Activated CD4-positive, alpha-beta T cell treated with anti-CD3 and anti-CD28 coated beads for 1 hour (primary cell): ENCODE measurements around the gene RNF212.

Experiments
- DNase-seq: peaks from one replicate; pipeline ENCODE4 v3.0.0-alpha.2; 2020

Gene RNF212

DNA sequence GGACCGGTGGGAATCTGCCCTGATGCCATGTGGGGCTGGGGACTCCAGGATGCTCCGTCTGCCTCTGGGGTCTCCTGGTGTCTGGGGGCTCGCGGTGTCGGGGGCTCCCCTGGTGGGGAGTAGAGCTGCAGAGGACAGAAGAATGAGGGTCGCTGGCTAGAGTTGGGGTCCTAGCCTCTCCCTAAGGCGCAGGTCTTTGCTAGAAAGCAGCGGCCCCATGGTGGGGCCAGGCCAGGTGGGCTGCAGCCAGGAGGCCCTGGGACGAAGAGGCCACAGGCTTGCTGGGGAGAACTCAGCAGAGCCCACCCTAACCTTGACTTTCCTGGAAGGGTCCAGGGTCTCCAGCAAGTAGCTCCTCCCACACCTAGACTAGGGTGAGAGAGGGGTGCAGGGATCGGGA is 80.5 kb downstream of the RNF212 start:
- no peak for DNase-seq

DNA sequence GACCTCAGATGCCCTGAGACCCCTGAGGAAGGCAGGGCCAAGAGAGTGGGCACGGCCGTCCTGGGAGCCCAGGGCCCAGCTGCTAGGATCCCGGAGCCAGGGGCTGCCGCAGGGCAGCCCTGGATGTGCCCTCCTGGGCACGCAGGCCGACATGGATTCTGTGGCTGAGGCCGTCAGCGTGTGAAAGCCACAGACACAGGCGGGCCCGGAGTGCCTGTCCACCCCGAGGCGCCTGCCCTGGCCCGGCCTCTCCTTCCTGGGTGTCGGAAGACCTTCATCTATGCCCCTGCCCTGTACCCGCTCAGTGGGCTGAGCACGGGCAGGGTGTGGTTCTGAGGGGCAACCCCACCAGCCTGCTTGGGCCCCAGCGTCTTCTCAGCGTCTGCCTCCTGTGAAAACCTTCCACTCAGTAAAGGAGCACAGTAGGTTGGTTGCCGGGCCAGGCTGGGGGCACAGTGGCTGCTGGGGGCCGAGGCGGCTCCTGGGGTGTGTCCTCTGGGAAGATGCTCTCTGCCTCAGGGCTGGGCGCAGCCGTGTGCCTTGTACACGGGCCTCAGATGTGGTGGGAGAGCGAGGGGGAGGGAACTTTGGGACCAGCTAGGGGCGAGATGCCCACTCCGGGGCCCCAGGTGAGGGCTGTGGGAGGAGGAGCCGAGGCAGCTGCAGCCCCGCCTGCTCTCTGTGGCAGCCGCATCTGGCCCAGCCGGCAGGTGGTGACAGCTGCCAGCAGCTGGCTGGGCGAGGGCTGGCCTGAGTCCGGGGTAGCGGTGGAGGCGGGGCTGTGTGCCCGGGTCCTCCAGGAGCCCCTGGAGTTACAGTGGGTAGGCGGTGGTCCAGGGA is 81.2 kb downstream of the RNF212 start:
- DNase-seq: no peak

DNA sequence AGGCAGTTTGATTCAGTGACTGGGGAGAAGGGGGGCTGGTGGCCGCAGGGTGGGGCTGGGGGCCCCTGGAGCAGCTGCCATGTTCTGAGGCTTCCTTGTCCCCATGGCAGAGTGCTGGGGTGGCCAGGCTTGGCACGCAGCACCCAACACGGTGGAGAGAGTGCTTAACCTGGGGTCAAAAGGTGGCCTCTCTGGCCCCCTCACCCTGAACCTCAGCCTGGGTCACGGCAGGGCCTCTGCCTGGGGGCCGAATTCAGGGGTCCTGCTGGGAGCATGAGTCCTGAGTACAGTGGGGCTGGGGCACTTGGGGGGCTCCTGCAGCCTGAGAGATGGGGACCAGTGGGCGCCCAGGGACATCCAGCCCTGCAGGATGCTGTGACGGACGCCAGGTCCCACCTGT is 82.0 kb downstream of the RNF212 start:
- no peak for DNase-seq

DNA sequence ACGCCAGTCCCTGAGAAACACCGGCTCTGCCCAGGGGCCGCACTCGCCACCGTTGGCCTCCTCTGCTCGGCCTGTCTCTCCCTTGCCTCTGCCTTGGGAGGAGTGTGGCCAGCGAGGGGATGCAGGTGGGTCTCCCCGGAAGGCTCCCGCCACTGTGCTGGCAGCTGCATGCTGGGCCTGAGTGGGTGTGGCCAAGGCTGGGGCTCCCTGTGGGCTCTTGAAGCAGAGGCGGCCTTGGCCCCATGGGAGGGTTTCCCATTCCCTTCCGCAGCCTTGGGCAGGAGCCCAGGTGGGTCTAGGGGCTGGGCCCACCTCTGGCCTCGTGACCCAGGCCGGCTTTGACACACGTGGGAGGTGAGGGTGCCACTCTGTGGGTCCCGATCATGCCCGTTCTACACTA is 82.8 kb downstream of the RNF212 start:
- DNase-seq: no peak

DNA sequence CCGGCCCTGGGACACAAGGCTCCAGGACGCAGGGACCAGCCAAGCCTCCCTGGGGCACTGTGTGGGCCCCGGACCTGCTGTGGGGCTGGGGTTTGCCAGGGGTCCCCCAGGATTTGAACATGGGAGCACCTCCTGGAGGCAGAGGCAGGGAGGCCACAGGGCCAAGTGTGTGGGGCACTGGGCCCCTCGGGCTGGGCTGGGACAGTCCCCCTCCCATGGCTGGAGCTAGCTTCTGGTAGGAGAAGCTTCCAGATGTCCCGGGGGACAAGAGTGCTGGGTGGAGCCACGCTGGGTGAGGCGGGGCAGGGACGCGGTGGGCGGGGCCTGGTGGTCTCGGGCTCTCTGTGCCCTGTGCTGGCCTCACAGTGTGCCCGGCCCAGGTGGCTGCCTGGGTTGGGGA is 83.3 kb downstream of the RNF212 start:
- no peak for DNase-seq

DNA sequence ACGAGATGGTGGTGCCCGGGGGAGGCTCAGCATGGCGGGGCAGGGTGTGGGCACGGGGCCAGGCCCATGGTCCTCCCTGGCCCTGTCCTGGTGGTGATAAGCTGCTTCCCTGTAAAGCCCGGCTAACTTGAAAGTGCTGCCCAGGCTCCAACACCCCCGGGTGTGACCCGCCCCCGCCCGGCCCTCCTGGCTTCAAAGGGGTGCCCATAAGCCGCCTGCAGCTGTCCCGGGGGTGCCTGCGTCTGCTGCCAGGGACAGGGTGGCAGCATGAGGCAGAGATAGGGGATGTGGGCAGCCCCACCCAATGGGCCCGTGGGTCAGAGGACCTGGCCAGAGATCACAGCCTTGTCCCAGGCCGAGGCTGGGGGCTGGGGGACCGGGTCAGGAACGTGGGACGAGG is 83.8 kb downstream of the RNF212 start:
- DNase-seq: no peak

DNA sequence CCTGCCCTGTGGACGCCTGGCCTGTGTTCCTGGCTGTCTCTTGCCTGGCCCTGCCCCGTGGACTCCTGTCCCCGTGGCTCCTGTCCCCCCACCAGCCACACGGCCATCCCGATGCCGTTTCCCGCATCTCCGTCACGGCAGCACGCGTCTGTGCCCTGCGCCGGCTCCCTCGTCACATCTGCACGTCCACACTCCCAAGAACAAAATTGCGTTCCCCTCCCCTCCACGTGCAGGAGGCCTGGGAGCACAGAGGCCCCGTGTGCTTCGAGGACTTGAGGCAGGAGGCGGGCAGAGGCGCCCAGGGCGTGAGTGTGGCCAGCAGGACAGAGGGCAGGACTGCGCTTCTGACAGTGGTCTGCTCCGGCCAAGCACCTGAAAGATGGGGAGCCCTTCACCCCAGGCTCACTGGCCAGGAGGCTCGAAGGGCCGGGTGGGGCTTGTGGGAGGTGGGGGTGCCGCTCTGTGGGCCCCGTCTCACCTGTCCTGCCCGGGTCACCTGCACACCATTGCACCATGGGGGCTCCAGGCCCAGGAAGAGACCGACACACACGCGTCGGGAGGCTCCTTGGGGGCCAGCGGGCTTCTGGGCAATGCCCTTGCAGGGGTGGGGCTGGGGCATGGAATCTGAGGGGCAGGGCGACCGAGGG is 84.7 kb downstream of the RNF212 start:
- no peak for DNase-seq

DNA sequence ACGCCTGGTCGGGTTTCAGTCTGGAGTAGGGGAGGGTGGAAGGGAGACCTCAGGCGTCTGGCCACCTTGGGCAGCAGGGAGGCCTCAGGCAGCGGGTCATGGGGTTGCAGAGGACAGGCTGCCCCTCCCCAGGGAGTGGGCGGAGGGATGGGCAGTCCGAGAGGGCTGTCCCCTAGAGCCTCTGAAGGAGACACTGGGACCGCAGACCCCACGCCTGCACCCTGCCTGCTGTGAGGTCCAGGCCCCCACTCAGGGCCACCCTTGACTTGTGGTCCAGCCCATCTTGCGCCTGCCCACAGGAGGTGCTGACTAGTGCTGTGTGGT is 85.5 kb downstream of the RNF212 start:
- DNase-seq: no peak

DNA sequence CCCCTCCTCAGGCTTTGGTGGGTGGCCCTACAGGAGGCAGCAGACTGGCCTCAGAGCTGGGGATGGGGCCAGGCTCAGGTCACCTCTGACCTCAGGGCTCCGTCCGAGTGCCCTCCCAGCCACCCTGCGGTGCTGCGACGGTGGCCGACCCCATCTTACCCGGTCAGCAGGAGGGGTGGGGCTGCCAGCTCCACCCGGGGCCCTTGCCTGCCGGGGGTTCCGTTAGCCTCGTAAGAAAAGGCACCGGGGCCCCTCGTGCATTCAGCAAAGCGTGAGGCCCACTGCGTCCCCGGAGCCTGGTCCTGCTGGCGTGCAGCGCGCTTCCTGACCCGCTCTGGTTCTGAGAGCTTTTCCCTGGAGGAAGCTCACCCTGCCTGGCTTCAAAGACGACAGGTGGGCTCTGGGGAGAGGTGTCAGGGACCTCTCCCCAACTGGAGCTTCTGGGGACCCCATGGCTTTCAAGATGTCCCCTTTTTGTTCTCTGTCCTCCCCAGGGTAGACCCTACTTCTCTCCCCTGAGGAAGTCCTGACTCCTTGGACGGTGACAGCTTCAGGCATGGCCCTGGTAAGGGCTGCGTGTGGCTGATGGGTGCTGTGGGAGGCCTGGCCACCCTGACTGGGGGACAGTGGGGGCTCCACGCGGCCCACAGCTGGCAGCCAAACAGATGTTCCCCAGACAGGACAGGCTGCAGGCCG is 86.0 kb downstream of the RNF212 start:
- no peak for DNase-seq

DNA sequence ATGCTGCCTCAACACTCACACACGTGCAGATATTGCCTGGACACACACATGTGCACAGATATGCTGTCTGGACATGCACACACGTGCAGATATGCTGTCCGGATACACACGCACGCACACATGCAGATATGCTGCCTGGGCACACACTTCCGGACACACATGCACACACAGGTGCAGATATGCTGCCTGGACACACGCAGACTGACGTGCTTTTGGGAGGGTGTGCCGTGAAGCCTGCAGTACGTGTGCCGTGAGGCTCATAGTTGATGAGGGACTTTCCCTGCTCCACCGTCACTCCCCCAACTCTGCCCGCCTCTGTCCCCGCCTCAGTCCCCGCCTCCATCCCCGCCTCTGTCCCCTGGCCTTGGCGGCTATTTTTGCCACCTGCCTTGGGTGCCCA is 87.2 kb downstream of the RNF212 start:
- DNase-seq: no peak

DNA sequence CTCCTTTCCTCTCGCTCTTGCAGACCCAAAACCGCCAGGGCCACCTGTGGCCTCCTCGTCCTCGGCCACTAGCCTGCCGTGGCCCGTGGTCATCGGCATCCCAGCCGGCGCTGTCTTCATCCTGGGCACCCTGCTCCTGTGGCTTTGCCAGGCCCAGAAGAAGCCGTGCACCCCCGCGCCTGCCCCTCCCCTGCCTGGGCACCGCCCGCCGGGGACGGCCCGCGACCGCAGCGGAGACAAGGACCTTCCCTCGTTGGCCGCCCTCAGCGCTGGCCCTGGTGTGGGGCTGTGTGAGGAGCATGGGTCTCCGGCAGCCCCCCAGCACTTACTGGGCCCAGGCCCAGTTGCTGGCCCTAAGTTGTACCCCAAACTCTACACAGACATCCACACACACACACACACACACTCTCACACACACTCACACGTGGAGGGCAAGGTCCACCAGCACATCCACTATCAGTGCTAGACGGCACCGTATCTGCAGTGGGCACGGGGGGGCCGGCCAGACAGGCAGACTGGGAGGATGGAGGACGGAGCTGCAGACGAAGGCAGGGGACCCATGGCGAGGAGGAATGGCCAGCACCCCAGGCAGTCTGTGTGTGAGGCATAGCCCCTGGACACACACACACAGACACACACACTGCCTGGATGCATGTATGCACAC is 88.3 kb downstream of the RNF212 start:
- no peak for DNase-seq

DNA sequence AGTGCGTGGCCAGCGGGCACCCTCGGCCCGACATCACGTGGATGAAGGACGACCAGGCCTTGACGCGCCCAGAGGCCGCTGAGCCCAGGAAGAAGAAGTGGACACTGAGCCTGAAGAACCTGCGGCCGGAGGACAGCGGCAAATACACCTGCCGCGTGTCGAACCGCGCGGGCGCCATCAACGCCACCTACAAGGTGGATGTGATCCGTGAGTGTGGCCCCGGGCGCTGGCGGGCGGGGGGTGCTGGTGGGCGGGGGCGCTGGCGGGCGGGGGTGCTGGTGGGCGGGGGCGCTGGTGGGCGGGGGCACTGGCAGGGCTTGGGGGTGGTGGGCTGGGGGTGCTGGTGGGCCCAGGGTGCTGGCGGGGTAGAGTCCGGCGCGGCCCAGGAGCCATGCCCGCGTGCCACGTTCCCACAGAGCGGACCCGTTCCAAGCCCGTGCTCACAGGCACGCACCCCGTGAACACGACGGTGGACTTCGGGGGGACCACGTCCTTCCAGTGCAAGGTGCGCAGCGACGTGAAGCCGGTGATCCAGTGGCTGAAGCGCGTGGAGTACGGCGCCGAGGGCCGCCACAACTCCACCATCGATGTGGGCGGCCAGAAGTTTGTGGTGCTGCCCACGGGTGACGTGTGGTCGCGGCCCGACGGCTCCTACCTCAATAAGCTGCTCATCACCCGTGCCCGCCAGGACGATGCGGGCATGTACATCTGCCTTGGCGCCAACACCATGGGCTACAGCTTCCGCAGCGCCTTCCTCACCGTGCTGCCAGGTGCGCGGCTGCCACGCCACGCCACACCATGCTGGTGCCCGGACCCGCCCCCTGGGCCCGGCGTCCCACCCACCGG is 89.2 kb downstream of the RNF212 start:
- no peak for DNase-seq

DNA sequence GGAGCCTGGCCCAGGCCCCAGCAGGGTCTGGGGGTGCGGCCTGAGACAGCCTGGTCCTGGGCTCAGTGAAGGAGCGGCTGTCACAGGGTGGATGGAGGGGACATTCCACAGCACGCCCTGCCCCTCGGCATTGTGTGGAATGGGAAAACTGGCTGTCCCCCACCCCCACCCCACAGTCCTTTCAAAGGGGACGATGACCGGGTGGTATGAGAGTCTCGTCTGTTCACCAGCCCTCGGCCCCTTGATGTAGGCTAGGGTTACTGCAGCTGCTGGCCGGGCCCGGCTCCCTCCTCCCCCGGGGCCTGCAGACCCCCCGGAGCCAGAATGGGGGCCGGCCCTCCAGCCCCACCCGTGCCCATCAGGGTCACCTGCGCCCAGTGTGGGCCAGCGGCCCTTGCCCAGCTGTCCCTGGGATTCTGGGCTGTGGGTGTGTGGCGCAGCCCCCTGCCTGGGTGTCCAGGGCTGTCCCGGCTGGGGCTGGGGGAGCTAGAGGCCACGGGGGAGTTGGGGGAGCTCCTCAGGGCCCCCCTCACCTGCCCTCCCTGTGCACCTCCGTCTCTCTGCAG is 90.2 kb downstream of the RNF212 start:
- DNase-seq: no peak

DNA sequence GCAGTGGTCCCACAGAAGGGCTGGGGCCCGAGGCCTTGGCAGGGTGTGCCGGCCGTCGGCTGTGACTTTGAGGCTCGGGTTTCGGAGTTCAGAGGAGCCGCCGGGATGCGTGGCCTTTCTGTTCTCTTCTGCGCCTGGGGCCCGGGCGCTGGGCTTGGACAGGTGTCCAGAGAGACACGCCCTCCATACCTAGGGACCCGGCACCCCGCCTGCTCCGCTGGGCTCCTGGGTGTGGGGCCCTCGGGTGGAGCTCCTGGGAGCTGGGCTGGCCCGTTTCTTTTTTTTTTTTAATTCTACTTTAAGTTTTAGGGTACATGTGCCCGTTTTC is 90.7 kb downstream of the RNF212 start:
- DNase-seq: no peak

DNA sequence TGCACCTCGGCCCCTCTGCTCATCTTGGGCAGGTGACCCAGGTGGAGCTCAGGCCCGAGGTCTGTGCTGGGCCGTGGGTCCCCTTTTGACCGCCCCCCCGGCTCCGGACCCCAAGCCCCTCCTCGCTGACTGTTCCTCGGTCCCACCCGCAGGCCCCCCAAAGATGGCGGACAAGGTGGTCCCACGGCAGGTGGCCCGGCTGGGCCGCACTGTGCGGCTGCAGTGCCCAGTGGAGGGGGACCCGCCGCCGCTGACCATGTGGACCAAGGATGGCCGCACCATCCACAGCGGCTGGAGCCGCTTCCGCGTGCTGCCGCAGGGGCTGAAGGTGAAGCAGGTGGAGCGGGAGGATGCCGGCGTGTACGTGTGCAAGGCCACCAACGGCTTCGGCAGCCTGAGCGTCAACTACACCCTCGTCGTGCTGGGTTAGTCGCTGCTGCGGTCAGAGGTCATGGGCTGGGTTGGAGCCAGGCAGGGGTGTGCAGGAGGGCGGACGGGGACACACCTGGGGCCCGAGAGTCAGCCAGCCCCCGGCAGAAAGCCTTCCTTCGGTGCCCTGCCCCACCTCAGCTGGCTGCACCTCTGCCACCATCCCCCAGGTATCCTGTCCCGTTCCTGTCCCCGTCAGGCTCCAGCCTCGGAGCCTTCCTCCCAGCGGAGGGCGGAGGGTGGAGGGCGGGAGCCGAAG is 91.2 kb downstream of the RNF212 start:
- DNase-seq: no peak
